ENCODE measurements around the gene NME7. TPM values are rescaled to one million over a fixed set of nuclear protein-coding genes. Genes with fewer than 3 reads are reported as not detected.
"Not testable (repeated sequence)": the region's sequence is repeated elsewhere in the genome, so short reads cannot be mapped to it uniquely, and the experiment has no call there.

The NME7 gene
- total RNA-seq, 4 donors from 2014 or later: 14.1 to 42.6 (median 25.0) TPM

DNA sequence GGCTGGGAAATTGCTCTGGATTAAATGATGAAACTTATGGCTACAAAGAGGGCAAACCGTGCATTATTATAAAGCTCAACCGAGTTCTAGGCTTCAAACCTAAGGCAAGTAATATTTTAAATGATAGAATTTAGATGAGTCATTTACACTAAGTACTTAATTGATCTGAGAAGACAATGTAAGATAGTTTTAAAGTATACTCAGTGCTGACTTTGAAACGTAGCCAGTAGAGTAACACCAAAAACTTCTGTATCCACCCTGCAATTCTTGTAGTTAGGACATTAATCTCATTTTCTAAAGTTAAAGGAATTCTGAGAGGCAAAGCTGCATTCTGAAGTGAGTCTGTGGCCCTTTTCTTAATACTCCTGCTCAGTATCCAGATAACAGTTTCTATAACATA, 240.3 kb downstream of the NME7 start:
- intact Hi-C loops (cut with DNase I; ENCODE audit: low total_unique reads): no loop called here
- no peak for DNase-seq
- Histone ChIP-seq H3K36me3 (no peaks in the 10 kb centered on the region), H3K27ac (no peak overlapping the region), H3K9me3 (no peaks in the 10 kb centered on the region), H3K27me3 (no peaks in the 10 kb centered on the region), H3K4me3 (no peak overlapping the region), H3K4me1 (no peaks in the 10 kb centered on the region)
- TF ChIP-seq, protein P1, sequence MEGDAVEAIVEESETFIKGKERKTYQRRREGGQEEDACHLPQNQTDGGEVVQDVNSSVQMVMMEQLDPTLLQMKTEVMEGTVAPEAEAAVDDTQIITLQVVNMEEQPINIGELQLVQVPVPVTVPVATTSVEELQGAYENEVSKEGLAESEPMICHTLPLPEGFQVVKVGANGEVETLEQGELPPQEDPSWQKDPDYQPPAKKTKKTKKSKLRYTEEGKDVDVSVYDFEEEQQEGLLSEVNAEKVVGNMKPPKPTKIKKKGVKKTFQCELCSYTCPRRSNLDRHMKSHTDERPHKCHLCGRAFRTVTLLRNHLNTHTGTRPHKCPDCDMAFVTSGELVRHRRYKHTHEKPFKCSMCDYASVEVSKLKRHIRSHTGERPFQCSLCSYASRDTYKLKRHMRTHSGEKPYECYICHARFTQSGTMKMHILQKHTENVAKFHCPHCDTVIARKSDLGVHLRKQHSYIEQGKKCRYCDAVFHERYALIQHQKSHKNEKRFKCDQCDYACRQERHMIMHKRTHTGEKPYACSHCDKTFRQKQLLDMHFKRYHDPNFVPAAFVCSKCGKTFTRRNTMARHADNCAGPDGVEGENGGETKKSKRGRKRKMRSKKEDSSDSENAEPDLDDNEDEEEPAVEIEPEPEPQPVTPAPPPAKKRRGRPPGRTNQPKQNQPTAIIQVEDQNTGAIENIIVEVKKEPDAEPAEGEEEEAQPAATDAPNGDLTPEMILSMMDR (IDR thresholded peaks at IDR 0.05): no peak
- TF ChIP-seq POLR2A (IDR thresholded peaks at IDR 0.05): no peak

DNA sequence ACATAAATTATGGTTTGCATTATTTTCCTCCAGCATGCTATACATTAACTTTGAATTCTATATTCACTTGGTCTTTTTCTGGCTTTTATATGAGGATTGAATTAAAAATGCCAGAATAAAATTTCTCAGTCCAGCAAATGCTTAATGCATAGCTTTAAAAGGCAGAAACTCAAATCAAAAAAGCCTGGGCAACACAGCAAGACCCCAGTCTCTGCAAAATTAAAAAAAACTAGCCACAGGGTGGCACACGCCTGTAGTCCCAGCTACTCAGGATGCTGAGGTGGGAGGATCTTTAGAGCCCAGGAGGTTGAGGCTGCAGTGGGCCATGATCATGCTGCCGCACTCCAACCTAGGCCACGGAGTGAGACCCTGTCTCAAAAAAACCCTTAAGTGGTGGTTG, 241.3 kb downstream of the NME7 start:
- no peak for TF ChIP-seq POLR2A (IDR thresholded peaks at IDR 0.05)
- TF ChIP-seq, protein P1 (IDR thresholded peaks at IDR 0.05): no peak
- no peak for DNase-seq
- Histone ChIP-seq H3K4me3 (no peak overlapping the region), H3K27me3 (no peaks in the 10 kb centered on the region), H3K4me1 (no peaks in the 10 kb centered on the region), H3K27ac (no peak overlapping the region), H3K36me3 (no peaks in the 10 kb centered on the region), H3K9me3 (no peaks in the 10 kb centered on the region)
- intact Hi-C loops (cut with DNase I; ENCODE audit: low total_unique reads): no loop called here

DNA sequence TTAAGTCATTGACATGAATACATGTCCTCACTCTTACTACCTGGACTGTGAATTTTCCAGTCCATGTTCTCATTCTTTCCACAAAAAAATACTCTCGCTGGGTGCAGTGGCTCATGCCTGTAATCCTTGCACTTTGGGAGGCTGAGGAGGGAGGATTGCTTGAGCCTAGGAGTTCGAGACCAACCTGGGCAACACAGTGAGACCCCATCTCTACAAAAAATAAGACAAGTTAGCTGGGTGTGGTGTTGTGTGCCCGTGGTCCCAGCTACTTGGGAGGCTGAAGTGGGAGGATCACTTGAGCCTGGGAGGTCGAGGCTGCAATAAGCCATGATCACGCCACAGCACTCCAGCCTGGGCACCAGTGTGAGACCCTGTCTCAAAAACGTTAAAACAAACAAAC, 242.0 kb downstream of the NME7 start:
- DNase-seq; H3K27me3 ChIP-seq; intact Hi-C loops (cut with DNase I; ENCODE audit: low total_unique reads); H3K9me3 ChIP-seq; H3K4me3 ChIP-seq; H3K27ac ChIP-seq; H3K4me1 ChIP-seq; H3K36me3 ChIP-seq: not testable (repeated sequence)

DNA sequence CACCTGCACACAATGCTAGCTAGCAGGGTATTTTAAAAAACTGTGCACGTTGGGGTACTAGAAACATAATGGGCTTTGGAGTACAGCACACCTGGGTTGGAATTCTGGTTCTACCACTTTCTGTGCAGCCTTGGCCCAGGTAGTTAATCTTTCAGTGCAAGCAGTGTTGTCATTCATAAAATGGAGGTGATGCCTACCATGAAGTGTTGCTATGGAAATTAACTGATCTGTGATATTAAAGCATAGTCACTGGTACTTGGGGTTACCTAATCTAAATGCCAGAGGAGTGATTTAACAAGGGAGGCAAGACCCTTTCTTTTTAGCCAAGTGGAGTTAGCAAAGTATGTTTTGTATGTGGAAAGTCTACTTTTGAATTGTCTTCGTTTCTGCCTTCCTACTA, 243.1 kb downstream of the NME7 start:
- TF ChIP-seq, protein P1 (IDR thresholded peaks at IDR 0.05): no peak
- TF ChIP-seq POLR2A (IDR thresholded peaks at IDR 0.05): no peak
- H3K9me3 ChIP-seq: no peaks in the 10 kb centered on the region
- H3K27me3 ChIP-seq: no peaks in the 10 kb centered on the region
- H3K4me1 ChIP-seq: no peaks in the 10 kb centered on the region
- H3K27ac ChIP-seq: no peak overlapping the region
- no peak overlapping the region for H3K4me3 ChIP-seq
- no peaks in the 10 kb centered on the region for H3K36me3 ChIP-seq
- intact Hi-C loops (cut with DNase I; ENCODE audit: low total_unique reads): no loop called here
- DNase-seq: no peak

DNA sequence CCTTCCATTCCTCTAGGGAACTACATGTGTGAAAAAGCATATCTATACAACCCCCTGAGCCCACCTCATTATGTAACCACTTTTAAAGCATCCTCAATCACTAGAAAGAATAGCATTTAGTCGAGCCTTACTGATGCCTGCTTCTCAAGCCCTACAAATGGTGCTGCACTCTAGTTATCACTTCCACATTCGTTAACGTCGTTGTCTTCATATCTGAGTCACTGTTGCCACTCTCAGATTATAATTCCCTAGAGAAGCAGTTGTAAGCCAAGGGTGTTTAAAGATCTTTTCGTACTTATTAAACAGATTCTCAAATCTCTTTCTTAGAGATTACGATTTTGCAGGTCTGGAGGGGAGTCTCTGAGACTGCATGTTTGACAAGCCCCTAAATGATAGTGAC, 244.6 kb downstream of the NME7 start:
- no peak for DNase-seq
- Histone ChIP-seq H3K4me1 (no peaks in the 10 kb centered on the region), H3K36me3 (no peaks in the 10 kb centered on the region), H3K4me3 (no peak overlapping the region), H3K9me3 (no peaks in the 10 kb centered on the region), H3K27ac (no peak overlapping the region), H3K27me3 (no peaks in the 10 kb centered on the region)
- TF ChIP-seq, protein P1 (IDR thresholded peaks at IDR 0.05): no peak
- TF ChIP-seq POLR2A (IDR thresholded peaks at IDR 0.05): no peak
- intact Hi-C loops (cut with DNase I; ENCODE audit: low total_unique reads): no loop called here
